PFSK-1 (cell line): ENCODE data around the gene CACNA1C.

ENCODE experiments used
- FOXP2 ChIP-seq: optimal IDR thresholded peaks from 2 replicates; pipeline ENCODE3; 2011; ENCODE audit warnings: borderline replicate concordance, control low read depth, inconsistent platforms; ENCODE audit not compliant: insufficient read depth; ENCODE audit errors: extremely low read length, extremely low read depth
- POLR2AphosphoS5 ChIP-seq: IDR thresholded peaks from 2 replicates; pipeline ENCODE4 v1.6.1; 2012; ENCODE audit warnings: low read depth, mild to moderate bottlenecking, control low read depth, low read length, moderate library complexity
- SIN3A ChIP-seq: IDR thresholded peaks from 2 replicates; pipeline ENCODE4 v1.6.1; 2012; ENCODE audit warnings: mild to moderate bottlenecking, low read length, moderate library complexity, borderline replicate concordance; ENCODE audit not compliant: insufficient read depth
- TAF1 ChIP-seq: IDR thresholded peaks from 2 replicates; pipeline ENCODE4 v1.6.1; 2012; ENCODE audit warnings: low read length, control low read depth, borderline replicate concordance; ENCODE audit not compliant: insufficient read depth
- TF ChIP-seq, protein P1 (sequence below), 2 experiments: IDR thresholded peaks; 2 replicates each; pipeline versions ENCODE4 v1.6.1 to v1.8.0; 2011 to 2012; ENCODE audit warnings: low read depth in 2 of 2, low read length in 2 of 2, control low read depth in 1 of 2, inconsistent platforms in 1 of 2, mild to moderate bottlenecking in 1 of 2, moderate library complexity in 1 of 2; ENCODE audit not compliant: insufficient read depth in 1 of 2

CACNA1C gene

DNA sequence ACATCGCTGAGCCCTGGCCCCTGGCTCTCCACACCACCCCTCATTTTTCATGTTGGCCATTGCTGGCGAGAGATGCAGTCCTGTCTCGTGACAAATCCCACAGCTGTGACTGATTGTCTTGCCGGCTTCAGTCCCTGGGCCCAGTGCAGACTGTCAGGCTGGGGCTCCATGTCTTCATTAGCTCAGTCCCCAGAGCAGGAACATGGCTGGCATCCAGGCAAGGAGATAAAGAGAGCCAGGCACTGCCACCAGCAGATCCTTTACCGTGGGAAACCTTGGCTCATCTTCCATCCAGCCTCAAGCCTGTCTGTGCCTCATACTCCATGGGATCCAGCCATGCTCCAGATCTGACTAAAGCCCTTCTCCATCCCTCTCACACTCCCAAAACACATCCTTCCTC, 457.3 kb downstream of the CACNA1C start:
- TF ChIP-seq, protein P1, sequence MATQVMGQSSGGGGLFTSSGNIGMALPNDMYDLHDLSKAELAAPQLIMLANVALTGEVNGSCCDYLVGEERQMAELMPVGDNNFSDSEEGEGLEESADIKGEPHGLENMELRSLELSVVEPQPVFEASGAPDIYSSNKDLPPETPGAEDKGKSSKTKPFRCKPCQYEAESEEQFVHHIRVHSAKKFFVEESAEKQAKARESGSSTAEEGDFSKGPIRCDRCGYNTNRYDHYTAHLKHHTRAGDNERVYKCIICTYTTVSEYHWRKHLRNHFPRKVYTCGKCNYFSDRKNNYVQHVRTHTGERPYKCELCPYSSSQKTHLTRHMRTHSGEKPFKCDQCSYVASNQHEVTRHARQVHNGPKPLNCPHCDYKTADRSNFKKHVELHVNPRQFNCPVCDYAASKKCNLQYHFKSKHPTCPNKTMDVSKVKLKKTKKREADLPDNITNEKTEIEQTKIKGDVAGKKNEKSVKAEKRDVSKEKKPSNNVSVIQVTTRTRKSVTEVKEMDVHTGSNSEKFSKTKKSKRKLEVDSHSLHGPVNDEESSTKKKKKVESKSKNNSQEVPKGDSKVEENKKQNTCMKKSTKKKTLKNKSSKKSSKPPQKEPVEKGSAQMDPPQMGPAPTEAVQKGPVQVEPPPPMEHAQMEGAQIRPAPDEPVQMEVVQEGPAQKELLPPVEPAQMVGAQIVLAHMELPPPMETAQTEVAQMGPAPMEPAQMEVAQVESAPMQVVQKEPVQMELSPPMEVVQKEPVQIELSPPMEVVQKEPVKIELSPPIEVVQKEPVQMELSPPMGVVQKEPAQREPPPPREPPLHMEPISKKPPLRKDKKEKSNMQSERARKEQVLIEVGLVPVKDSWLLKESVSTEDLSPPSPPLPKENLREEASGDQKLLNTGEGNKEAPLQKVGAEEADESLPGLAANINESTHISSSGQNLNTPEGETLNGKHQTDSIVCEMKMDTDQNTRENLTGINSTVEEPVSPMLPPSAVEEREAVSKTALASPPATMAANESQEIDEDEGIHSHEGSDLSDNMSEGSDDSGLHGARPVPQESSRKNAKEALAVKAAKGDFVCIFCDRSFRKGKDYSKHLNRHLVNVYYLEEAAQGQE (IDR thresholded peaks at IDR 0.05; ENCODE audit: insufficient read depth in 1 of 2, low read depth in 2 of 2, low read length in 2 of 2): no peak
- no peak for TF ChIP-seq FOXP2
- TF ChIP-seq SIN3A: no peak
- no peak for TF ChIP-seq POLR2AphosphoS5
- TF ChIP-seq TAF1: no peak

DNA sequence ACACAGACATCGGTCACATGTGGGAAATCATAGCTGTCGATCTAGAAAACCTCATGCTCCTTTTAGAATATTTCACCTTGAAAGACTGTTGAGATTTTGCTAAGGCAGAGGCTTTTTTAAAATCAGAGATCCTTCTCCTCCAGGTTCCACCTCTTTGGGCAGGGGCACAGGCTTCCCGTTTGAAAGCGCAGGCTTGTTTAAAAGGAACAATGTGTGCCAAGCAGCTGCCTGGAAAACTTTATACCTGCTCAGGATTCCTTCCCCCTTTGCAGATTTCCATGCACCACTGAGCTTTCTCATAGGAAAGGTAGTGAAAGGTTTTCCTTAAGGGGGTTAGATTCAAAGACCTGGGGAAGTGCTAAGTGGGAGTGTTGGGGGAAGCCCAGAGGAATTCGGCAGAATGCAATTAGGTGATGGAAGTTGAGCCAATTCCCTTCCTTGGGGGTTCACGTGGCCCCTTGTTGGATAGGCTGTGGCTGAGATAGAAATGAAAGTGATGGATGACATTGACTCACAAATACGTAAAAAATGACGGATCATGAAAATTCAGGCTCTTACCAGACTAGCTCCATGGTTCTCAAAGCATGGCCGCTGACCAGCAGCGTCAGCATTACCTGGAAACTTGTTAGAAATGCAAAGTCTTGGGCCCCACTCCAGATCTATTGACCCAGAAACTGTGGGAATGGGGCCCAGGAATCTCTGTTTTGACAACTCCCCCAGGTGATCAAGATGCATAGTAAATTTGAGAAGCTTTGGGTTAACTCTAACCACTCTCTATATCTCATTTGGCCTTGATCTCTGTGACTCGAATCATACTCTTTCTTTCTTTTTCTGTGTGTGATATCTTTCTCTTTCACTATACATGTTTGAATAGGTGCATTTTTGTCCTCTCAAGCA, 460.6 kb downstream of the CACNA1C start:
- TF ChIP-seq, protein P1 (IDR thresholded peaks at IDR 0.05; ENCODE audit: insufficient read depth in 1 of 2, low read depth in 2 of 2, low read length in 2 of 2): peak in 1 of 2 experiments; percentile 19; a peak in 1 of 4 replicates
- TF ChIP-seq FOXP2: no peak

DNA sequence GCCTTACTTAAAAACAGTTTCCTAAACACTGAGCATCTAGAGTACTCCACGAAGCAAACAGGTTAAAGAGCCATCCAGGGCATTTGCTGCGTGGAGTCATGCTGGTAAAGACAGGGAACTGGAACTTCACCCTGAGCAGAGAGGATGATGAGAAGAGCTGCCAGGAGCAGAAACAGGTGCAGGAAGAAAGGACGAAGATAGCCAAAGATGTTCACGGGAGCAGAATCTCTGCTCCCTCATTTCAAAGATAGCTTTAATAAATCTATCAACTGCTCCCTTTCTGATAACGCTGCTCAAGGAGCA, 461.2 kb downstream of the CACNA1C start:
- no peak for TF ChIP-seq SIN3A
- no peak for TF ChIP-seq POLR2AphosphoS5
- TF ChIP-seq, protein P1 (IDR thresholded peaks at IDR 0.05; ENCODE audit: insufficient read depth in 1 of 2, low read depth in 2 of 2, low read length in 2 of 2): no peak
- TF ChIP-seq FOXP2: no peak
- no peak for TF ChIP-seq TAF1

DNA sequence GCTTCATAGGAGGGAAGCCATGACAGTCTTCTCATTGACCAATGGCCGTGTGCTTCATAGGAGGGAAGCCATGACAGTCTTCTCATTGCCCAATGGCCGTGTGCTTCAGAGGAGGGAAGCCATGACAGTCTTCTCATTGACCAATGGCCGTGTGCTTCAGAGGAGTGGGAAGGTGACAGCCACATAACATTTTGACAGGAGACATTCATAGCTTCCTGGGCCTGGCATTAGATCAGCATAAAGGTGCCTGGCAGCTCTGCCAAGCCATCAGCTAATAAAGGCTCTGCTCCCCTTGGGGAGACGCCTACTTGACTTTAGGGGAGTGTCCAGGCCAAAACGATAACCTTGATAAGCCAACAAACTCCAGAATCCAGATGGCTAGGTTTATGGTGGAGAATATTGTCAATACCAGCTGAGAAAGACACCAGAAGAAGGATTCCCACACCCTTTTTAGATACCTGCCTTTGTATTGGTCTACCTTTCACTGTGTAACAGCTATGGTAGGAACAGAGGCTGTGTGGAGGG, 468.0 kb downstream of the CACNA1C start:
- TF ChIP-seq SIN3A: no peak
- TF ChIP-seq FOXP2: no peak
- no peak for TF ChIP-seq TAF1
- TF ChIP-seq POLR2AphosphoS5: no peak
- TF ChIP-seq, protein P1 (IDR thresholded peaks at IDR 0.05; ENCODE audit: insufficient read depth in 1 of 2, low read depth in 2 of 2, low read length in 2 of 2): no peak

DNA sequence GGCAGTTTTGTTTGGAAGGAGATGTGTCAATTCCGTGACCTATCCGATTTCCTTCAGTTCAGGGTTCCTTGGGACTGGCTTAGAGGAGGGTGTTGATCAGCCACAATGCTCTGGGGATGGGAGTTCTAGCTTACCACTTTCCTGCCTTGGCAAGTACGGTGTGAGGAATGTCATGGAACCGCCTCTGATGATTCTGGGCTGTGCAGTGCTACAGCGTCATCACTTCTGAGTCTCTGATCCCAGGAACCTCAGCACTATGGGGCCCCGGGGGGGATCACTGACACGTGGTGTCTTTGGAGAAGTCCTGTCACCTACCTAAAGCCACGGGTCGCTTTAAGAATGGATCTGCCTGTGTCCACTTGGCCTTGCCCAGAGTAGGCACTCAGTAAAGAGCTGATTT, 470.5 kb downstream of the CACNA1C start:
- TF ChIP-seq FOXP2 (no peak), POLR2AphosphoS5 (no peak), TAF1 (no peak), SIN3A (no peak)
- TF ChIP-seq, protein P1 (IDR thresholded peaks at IDR 0.05; ENCODE audit: insufficient read depth in 1 of 2, low read depth in 2 of 2, low read length in 2 of 2): no peak
